Thyroid gland (tissue), 4 donors: ENCODE results near the gene DGCR2. TPM values are rescaled to one million over a fixed set of nuclear protein-coding genes. Genes with fewer than 3 reads are reported as not detected.

Source experiments
- DNase-seq, 2 donors: peaks; one replicate each; pipeline ENCODE4 v3.0.0-alpha.2; 2019
- H3K27ac ChIP-seq, 3 donors: fragments of 200-600 bp; sonication (generic); 1 replicate in 2 of 3; 2 replicates in 1 of 3; pipeline ENCODE4 v1.5.1; 2016 to 2019; ENCODE audit warnings: mild to moderate bottlenecking in 1 of 3, moderate library complexity in 1 of 3
- H3K27me3 ChIP-seq: fragments of 200-600 bp; sonication (generic); one replicate; pipeline ENCODE4 v1.5.1; 2019
- H3K36me3 ChIP-seq, 2 donors: fragments of 200-600 bp; sonication (generic); one replicate each; pipeline ENCODE4 v1.5.1; 2016 to 2019
- H3K4me1 ChIP-seq, 2 donors: fragments of 200-600 bp; sonication (generic); one replicate each; pipeline ENCODE4 v1.5.1; 2017 to 2019
- H3K4me3 ChIP-seq, 3 donors: fragments of 200-600 bp; sonication (generic); replicated peaks in 1 of 3; 1 replicate in 2 of 3; 2 replicates in 1 of 3; pipeline ENCODE4 v1.5.1; 2016; ENCODE audit warnings: mild to moderate bottlenecking in 1 of 3
- H3K9me3 ChIP-seq: fragments of 200-600 bp; sonication (generic); one replicate; pipeline ENCODE4 v1.5.1; 2017
- CTCF ChIP-seq, 6 experiments: fragments of 200-600 bp in 3 of 6; fragments of 450-650 bp in 3 of 6; sonication (generic) in 3 of 6; IDR thresholded peaks; one replicate each; pipeline ENCODE4 v1.5.1; 2016 to 2019; ENCODE audit warnings: antibody characterized with exemption in 6 of 6, mild to moderate bottlenecking in 2 of 6, inconsistent platforms in 1 of 6, moderate library complexity in 1 of 6
- POLR2A ChIP-seq, 2 donors: fragments of 450-650 bp; IDR thresholded peaks; one replicate each; pipeline ENCODE4 v1.6.1; 2017; ENCODE audit warnings: antibody characterized with exemption in 2 of 2, mild to moderate bottlenecking in 2 of 2, moderate library complexity in 1 of 2
- WGBS, 2 donors: methylation state at CpG; one replicate each; pipeline ENCODE4 v1.1.5; 2017; 5-methylcytosine and 5-hydroxymethylcytosine counted together
- intact Hi-C: fragments of 100-400 bp; cut with DNase I; formaldehyde crosslinking; loops from one replicate; pipeline ENCODE4 v1.15.1; 2023
- total RNA-seq, 4 donors: library from RNA; depleted of rRNA; stranded (reverse); fragments of >200 nt; gene quantifications; one replicate each; pipeline ENCODE4 v1.2.3, GENCODE V29; 2016

The DGCR2 gene
- total RNA-seq, 4 donors from 2014 or later: 49.3 to 106 (median 86.9) TPM

GRCh38 chr22:19143967-19144400 is 21.8 kb upstream of the DGCR2 start:
- Histone ChIP-seq H3K27ac (peak overlapping the region in 2 of 3 donors; percentile 43 to 61), H3K27me3 (peaks cover 2% of the 10 kb centered on the region), H3K9me3 (no peaks in the 10 kb centered on the region), H3K36me3 (peaks cover 31 to 34% of the 10 kb centered on the region in 2 donors), H3K4me3 (peak overlapping the region; percentile 70 to 85 (median 81)), H3K4me1 (peaks cover 5 to 9% of the 10 kb centered on the region in 2 donors)
- WGBS, 2 donors: 3 to 5% methylated on average over 17 of the region's 17 CpGs
- TF ChIP-seq CTCF (IDR thresholded peaks at IDR 0.05) (no peak), POLR2A (IDR thresholded peaks at IDR 0.05) (no peak)
- intact Hi-C loops: loop anchor here (10.0 kb wide), 2 partner anchors 291 to 481 kb away; partner anchors contain the start of genes HIRA and MRPL40
- DNase-seq: no peak

- Histone ChIP-seq H3K27ac (no peak overlapping the region), H3K27me3 (no peaks in the 10 kb centered on the region), H3K36me3 (peaks cover 39 to 42% of the 10 kb centered on the region in 2 donors), H3K9me3 (no peaks in the 10 kb centered on the region), H3K4me3 (peak overlapping the region in 1 of 3 donors; percentile 85), H3K4me1 (peaks cover 5 to 9% of the 10 kb centered on the region in 2 donors)
- intact Hi-C loops: loop anchor here (10.0 kb wide), 2 partner anchors 292 to 482 kb away; partner anchors contain the start of genes HIRA and MRPL40
- WGBS, 2 donors: 80 to 98% methylated on average over 5 of the region's 5 CpGs
- DNase-seq: no peak
- TF ChIP-seq CTCF (IDR thresholded peaks at IDR 0.05): no peak
- no peak for TF ChIP-seq POLR2A (IDR thresholded peaks at IDR 0.05)
Measured at GRCh38 chr22:19143212-19143611, 21.0 kb upstream of the DGCR2 start.

- H3K27ac ChIP-seq: no peak overlapping the region
- no peaks in the 10 kb centered on the region for H3K27me3 ChIP-seq
- H3K9me3 ChIP-seq: no peaks in the 10 kb centered on the region
- peaks cover 5 to 9% of the 10 kb centered on the region in 2 donors for H3K4me1 ChIP-seq
- no peak overlapping the region for H3K4me3 ChIP-seq
- DNase-seq: no peak
- WGBS, 2 donors: 93 to 100% methylated on average over 6 to 9 of the region's 9 CpGs
- intact Hi-C loops: loop anchor here (10.0 kb wide), 2 partner anchors 292 to 482 kb away; partner anchors contain the start of genes HIRA and MRPL40
- H3K36me3 ChIP-seq: peaks cover 47 to 48% of the 10 kb centered on the region in 2 donors
- TF ChIP-seq CTCF (IDR thresholded peaks at IDR 0.05) (no peak), POLR2A (IDR thresholded peaks at IDR 0.05) (no peak)
Measured at GRCh38 chr22:19142394-19142793, 20.2 kb upstream of the DGCR2 start.

DNA sequence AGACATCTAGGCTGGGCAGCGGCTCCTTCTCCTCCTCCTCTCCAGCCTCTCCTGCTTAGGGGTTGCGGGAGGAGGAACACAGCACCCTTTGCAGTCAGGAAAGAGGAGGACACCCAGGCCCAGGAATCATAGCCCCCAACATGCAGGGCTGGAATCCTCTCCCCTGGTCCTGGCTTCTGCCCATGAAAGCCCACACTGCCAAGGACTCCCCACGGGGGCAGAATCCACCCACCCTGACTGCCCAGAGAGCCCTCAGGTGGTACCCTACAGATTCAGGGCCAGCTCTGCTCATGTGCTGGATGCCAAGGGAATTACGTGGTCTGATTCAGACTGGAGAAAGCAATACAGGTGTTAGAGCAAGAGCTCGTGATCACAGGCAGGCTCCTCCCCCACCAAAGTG is 17.8 kb upstream of the DGCR2 start:
- Histone ChIP-seq H3K27me3 (no peaks in the 10 kb centered on the region), H3K9me3 (no peaks in the 10 kb centered on the region), H3K27ac (no peak overlapping the region), H3K4me1 (peaks cover 5 to 9% of the 10 kb centered on the region in 2 donors), H3K36me3 (peaks cover 61 to 62% of the 10 kb centered on the region in 2 donors), H3K4me3 (no peak overlapping the region)
- intact Hi-C loops: loop anchor here (10.0 kb wide), 2 partner anchors 295 to 485 kb away; partner anchors contain the start of genes HIRA and MRPL40
- 93 to 100% methylated on average over 3 to 5 of the region's 5 CpGs for WGBS, 2 donors
- no peak for TF ChIP-seq CTCF (IDR thresholded peaks at IDR 0.05)
- no peak for TF ChIP-seq POLR2A (IDR thresholded peaks at IDR 0.05)
- no peak for DNase-seq

GRCh38 chr22:19139001-19139356 is 16.8 kb upstream of the DGCR2 start:
- no peak for DNase-seq
- H3K27me3 ChIP-seq: no peaks in the 10 kb centered on the region
- peaks cover 71 to 72% of the 10 kb centered on the region in 2 donors for H3K36me3 ChIP-seq
- no peaks in the 10 kb centered on the region for H3K9me3 ChIP-seq
- intact Hi-C loops: no loop called here
- H3K4me3 ChIP-seq: no peak overlapping the region
- H3K4me1 ChIP-seq: peaks cover 5 to 9% of the 10 kb centered on the region in 2 donors
- TF ChIP-seq POLR2A (IDR thresholded peaks at IDR 0.05) (no peak), CTCF (IDR thresholded peaks at IDR 0.05) (no peak)
- H3K27ac ChIP-seq: no peak overlapping the region
- WGBS, 2 donors: 94 to 100% methylated on average over 1 to 8 of the region's 9 CpGs
